CD4-positive, alpha-beta T cell treated with Interleukin-17A for 1 hour (primary cell): ENCODE data around the gene ZAR1.
A peak's percentile ranks its signal among the peaks of the same experiment; 100 is the strongest.
"Not testable (repeated sequence)": the region's sequence is repeated elsewhere in the genome, so short reads cannot be mapped to it uniquely, and the experiment has no call there.

Source experiments
- DNase-seq: peaks from one replicate; pipeline ENCODE4 v3.0.0-alpha.2; 2020

Gene ZAR1

GRCh38 chr4:48490012-48490679, at the start of gene ZAR1:
TSS of gene ZAR1 (plus strand) at chr4:48490252. CDS start at chr4:48490292, 40 bp downstream.
- DNase-seq = no peak

- DNase-seq = not testable (repeated sequence)
Measured at GRCh38 chr4:48440914-48441313, 49.1 kb upstream of the ZAR1 start.

- DNase-seq = peak; percentile 33
Measured at GRCh38 chr4:48445704-48446103, 44.3 kb upstream of the ZAR1 start.

- DNase-seq = no peak
Measured at GRCh38 chr4:48446642-48447041, 43.4 kb upstream of the ZAR1 start.

GRCh38 chr4:48449151-48449550, 40.9 kb upstream of the ZAR1 start:
- DNase-seq = no peak

- DNase-seq = no peak
Measured at GRCh38 chr4:48450740-48451139, 39.3 kb upstream of the ZAR1 start.

GRCh38 chr4:48451656-48452055, 38.4 kb upstream of the ZAR1 start:
- DNase-seq = not testable (repeated sequence)

- DNase-seq = no peak
Measured at GRCh38 chr4:48454591-48454990, 35.5 kb upstream of the ZAR1 start.

GRCh38 chr4:48461000-48461399, 29.1 kb upstream of the ZAR1 start:
- no peak for DNase-seq

- DNase-seq = no peak
Measured at GRCh38 chr4:48462363-48462762, 27.7 kb upstream of the ZAR1 start.

GRCh38 chr4:48467442-48467841, 22.6 kb upstream of the ZAR1 start:
- DNase-seq = no peak

- DNase-seq = no peak
Measured at GRCh38 chr4:48467891-48468290, 22.2 kb upstream of the ZAR1 start.

- DNase-seq = no peak
Measured at GRCh38 chr4:48470137-48470536, 19.9 kb upstream of the ZAR1 start.

GRCh38 chr4:48470570-48470969, 19.5 kb upstream of the ZAR1 start:
- DNase-seq = no peak

GRCh38 chr4:48472794-48473193, 17.3 kb upstream of the ZAR1 start:
- no peak for DNase-seq

- DNase-seq = no peak
Measured at GRCh38 chr4:48475770-48476169, 14.3 kb upstream of the ZAR1 start.

GRCh38 chr4:48478273-48478672, 11.8 kb upstream of the ZAR1 start:
- DNase-seq = no peak

- no peak for DNase-seq
Measured at GRCh38 chr4:48481581-48481980, 8.5 kb upstream of the ZAR1 start.

GRCh38 chr4:48483006-48483776, 6.9 kb upstream of the ZAR1 start, which contains the start of gene SLC10A4:
TSS of gene SLC10A4 (plus strand) at chr4:48483343. CDS start at chr4:48483562, 219 bp downstream.
- DNase-seq = no peak

- DNase-seq = no peak
Measured at GRCh38 chr4:48483777-48484493, 6.1 kb upstream of the ZAR1 start.

GRCh38 chr4:48484494-48485168, 5.4 kb upstream of the ZAR1 start:
- no peak for DNase-seq

GRCh38 chr4:48489683-48490011, 405 bp upstream of the ZAR1 start:
- DNase-seq = no peak
